Stomach (tissue), 4 donors: ENCODE results near the gene PARD3.

Source experiments
- CTCF ChIP-seq, 7 experiments: fragments of 450-650 bp in 4 of 7; fragments of 200-600 bp in 3 of 7; sonication (generic) in 3 of 7; IDR thresholded peaks; one replicate each; pipeline ENCODE4 v1.5.1; 2016 to 2019; ENCODE audit warnings: antibody characterized with exemption in 7 of 7, control low read depth in 2 of 7, mild to moderate bottlenecking in 1 of 7
- POLR2AphosphoS5 ChIP-seq, 3 donors: sonication (generic); formaldehyde crosslinking; IDR thresholded peaks; one replicate each; pipeline ENCODE4 v1.6.1; 2016; ENCODE audit warnings: antibody characterized with exemption in 3 of 3

DNA sequence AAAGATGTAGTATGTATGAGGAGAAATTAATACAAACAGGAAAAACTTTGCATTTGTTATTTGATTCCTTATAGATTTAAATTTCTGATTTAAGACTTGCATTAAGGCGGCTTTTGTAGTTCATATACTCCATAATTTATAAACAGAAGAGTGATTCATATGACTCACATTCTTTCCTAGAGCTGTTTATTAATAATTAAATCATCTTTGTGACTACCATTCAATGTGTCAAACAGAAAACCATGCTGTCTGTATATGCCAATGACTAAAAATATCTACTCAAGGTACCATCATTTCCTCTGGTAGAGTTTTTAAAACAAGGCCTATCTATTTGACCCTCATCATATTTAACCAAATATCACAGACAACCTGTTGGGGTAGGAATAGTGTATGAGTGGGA lies 501.7 kb downstream of the PARD3 start:
- no peak for TF ChIP-seq CTCF (IDR thresholded peaks at IDR 0.05)
- TF ChIP-seq POLR2AphosphoS5 (IDR thresholded peaks at IDR 0.05) = no peak
